Measurements from ENCODE around the gene TTC28.

TTC28 gene

DNA sequence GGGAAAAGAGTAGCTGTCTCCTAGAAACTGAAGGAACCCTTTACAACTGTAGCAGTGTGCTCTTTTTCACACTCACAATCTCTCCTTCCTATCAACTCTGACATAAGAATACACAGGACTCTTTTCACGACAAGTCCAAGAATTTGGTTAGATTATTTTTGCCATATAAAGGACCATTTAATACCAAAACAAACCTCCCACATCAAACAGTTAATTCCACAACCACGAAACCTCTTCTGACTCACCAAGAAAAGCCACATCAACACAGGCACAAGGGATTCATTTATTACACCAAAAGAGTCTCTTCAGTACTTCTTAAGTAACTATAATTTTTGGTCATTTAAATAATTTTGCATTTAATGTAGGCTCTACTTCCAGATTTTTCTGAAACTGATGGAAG lies 538.0 kb downstream of the TTC28 start:
- DNase-seq (ENCODE audit: low spot score): no peak

GRCh38 chr22:28139961-28140360 lies 539.7 kb downstream of the TTC28 start:
- DNase-seq (ENCODE audit: low spot score): no peak

DNA sequence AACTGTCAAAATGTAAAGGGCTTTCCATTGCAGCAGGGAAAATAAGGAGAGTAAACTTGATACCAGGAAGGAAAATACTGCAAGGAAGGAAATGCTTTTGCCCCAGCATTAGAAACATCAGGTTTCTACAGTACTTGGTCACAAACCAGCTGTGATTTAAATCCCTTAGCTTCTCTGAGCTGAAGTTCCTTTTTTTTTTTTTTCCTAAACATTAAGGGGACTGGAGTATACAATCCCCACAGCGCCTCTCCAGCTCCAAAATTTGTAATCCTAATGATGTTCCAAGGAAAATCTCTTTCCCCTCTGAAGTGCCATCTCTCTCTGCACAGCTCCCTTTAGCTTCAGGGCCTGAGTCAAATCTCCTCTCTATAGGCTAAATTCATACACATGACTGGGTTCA lies 540.1 kb downstream of the TTC28 start:
- no peak for DNase-seq (ENCODE audit: low spot score)

GRCh38 chr22:28137036-28137435 lies 542.6 kb downstream of the TTC28 start:
- DNase-seq (ENCODE audit: low spot score): no peak

DNA sequence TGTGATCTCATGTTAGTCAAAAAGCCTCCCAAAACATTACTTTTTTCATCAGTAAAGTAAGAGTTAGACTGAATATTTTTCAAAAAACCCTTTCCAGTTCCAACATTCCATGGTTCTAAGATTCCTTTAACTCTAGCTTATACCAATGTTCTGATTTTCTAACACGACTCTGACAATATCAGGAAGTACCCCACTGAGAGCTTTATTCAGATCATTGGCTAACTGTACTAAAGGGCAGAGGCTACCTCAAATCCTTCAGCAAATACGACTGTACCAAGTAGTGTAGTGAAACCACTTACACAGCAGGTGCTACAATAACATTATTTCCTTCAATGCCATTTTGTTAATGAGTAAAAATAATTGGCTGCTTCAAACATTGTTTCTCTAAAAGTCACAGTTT lies 547.2 kb downstream of the TTC28 start:
- DNase-seq (ENCODE audit: low spot score): no peak

DNA sequence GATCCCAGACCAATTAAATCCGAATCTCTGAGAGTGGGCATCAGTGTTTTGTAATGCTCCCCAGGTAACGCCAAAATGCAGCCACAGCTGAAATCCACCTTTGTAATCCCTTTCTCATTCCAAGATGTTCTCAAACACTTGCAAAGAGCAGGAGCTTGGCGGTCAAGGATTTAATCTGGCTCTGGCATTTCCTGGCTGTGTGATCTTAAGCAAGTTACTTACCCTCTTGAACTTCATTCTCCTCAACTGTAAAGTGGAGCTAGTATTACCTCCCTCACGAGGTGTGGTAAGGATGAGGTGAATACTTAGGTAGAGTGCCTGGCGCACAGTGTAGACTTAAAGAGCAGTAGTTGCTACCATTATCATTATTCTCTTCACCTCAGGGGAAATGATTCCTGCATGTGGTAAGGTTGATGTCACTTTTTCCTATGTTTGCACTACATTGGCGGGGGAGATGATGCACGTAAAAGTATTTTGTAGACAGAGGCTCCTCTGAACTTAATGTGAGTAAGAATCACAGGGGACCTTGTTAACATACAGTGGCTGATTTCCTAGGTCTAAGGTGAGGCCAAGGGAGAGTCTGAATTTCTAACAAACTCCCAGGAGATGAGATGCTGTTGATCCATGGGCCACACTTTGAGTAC lies 550.2 kb downstream of the TTC28 start:
- DNase-seq (ENCODE audit: low spot score): no peak

DNA sequence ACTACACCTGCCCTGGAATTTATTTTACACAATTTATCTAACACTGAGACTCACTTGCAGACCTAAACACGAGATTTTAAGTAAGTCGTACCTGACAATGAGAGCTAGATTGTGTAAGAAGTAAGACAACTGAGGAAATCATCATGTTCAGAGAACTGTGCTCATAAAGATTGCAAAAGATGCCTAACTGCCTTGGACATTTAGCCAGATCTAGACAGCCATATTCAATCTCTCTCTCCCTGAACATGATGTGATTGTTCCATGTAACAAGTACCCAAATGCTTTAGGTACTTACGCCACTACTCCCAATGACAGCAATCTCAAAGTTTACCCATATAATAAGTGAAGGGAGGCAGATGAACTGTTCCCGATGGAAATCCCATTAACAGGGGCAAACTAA lies 550.8 kb downstream of the TTC28 start:
- DNase-seq (ENCODE audit: low spot score): no peak

DNA sequence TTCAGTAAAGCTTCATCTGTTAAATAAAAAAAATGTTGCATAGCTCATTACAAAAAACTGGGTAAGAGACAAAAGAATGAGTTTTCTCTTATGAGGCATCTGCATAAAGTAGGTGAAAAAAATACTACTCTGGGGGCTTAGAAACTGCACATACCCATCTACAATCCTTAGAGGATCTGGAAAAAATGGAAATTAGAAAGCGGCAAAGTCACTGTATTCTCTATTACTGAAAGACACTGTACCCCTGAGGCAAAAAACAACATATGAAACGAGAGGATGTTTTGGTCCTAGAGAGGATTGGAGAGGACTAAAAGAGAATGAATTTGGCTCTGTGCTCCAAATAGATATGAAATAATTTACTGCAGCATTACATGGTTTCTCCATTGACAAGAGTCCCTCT lies 553.8 kb downstream of the TTC28 start:
- DNase-seq (ENCODE audit: low spot score): no peak

GRCh38 chr22:28123989-28124766 lies 555.5 kb downstream of the TTC28 start:
- DNase-seq (ENCODE audit: low spot score): no peak

GRCh38 chr22:28120691-28121592 lies 558.7 kb downstream of the TTC28 start:
- no peak for DNase-seq (ENCODE audit: low spot score)

DNA sequence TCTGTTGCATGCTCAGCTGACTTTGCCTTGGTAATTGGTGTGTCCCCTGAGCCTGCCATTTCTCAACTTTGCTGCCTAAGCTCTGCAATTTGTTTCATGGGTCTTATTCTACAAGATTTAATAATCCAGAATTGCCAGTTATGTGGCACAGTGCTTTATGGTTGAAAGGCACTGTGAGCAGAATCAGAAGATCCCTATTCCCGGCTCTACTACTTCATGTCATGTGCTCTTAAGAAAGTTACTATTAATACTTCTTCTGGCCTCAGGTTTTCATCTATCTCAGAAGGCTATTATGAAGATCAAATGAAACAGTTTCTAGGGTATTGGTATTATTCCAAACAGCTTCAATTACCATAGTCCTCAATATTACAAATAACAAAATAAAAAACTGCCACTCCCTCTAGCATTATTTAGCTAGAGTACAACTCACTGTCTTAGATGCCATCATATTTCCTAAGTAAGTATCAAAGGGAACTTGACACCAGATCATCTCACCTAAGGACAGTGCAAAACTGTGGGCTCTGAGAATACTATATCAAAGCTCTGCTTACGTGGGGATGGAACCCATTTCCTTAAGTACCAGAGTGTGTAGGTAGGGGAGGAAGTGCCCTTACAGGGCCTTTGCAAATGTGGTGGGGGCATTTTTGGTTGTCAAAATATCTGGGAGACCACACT lies 560.5 kb downstream of the TTC28 start:
- DNase-seq (ENCODE audit: low spot score): no peak

DNA sequence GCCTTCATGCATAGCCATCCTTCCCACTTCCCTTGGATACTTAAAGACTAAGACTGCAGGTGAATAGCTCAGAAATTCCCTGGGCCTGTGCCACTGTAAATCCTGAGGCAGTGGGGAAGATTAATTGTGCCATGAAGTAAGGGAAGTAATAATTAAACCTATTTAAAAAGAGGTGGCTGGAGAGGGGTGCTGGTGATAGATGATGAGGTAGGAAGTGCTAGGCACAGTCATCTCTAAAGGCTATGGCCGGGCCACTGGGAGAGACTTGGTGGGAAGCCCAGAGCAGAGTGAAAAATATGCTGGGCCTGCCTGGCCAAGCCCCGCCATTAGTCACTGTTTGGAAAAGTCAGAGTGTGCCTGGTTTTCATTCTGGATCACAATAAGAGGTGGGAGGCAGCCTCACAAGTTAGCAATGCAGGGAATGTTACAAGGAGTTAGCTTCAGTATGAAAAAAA lies 563.4 kb downstream of the TTC28 start:
- DNase-seq (ENCODE audit: low spot score): no peak

GRCh38 chr22:28115426-28115825 lies 564.2 kb downstream of the TTC28 start:
- DNase-seq (ENCODE audit: low spot score): no peak

GRCh38 chr22:28112548-28113043 lies 567.0 kb downstream of the TTC28 start:
- DNase-seq (ENCODE audit: low spot score): no peak

- DNase-seq (ENCODE audit: low spot score): no peak
Measured at GRCh38 chr22:28112190-28112544, 567.5 kb downstream of the TTC28 start.

GRCh38 chr22:28111501-28112189 lies 568.0 kb downstream of the TTC28 start:
- no peak for DNase-seq (ENCODE audit: low spot score)

GRCh38 chr22:28108851-28109250 lies 570.8 kb downstream of the TTC28 start:
- no peak for DNase-seq (ENCODE audit: low spot score)

GRCh38 chr22:28106617-28107016 lies 573.0 kb downstream of the TTC28 start:
- DNase-seq (ENCODE audit: low spot score): no peak

DNA sequence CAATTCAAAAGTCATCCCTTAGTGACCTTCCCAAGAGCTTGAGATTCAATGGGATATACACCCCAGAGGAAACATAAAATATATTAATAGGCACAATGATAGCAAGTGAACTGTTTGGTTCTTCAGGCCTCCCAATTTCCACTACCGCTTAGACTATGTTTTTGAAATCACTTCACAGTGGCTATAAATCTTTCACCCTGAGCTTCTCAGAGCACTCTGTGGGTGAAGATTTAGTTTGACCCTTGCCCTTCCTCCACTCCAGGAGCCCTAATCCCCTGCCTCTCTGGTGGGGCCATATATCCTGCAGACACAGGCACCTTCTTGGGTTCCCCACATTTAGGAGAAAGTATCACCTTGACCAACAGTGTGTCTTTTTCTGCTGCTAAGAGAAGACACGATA lies 573.7 kb downstream of the TTC28 start:
- no peak for DNase-seq (ENCODE audit: low spot score)

- no peak for DNase-seq (ENCODE audit: low spot score)
Measured at GRCh38 chr22:28105413-28105812, 574.2 kb downstream of the TTC28 start.

DNA sequence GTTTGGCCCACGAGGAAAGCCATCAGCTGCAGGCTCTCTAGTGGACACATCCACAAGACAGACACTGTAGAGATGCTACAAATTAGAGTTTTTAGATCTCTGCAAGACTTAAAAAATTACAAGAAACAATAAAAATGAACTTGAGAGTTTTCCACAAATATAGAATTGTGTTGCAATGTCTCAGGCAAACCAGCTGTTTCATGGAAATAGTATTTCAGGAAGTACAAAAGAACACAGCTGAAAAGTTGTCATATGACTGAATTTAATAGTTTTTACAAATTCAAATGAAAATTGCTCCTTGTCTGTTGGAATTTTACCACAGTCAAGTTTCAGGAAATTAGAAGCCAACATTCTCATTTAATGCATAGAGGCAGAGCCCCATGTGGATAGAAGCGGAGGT lies 576.0 kb downstream of the TTC28 start:
- DNase-seq (ENCODE audit: low spot score): no peak

Data from left forelimb (tissue), 1 donor.